Posterior cingulate gyrus (tissue), 11 donors: Measurements from ENCODE around the gene LPIN1.

Experiments
- DNase-seq, 10 donors: peaks; one replicate each; pipeline versions ENCODE4 v3.0.0 to v3.0.0-alpha.2; 2020 to 2021; ENCODE audit warnings: mixed read lengths in 3 of 10
- intact Hi-C: fragments of 100-400 bp; cut with DNase I; formaldehyde crosslinking; loops from one replicate; pipeline ENCODE4 v1.15.1; 2023

Gene LPIN1, protein sequence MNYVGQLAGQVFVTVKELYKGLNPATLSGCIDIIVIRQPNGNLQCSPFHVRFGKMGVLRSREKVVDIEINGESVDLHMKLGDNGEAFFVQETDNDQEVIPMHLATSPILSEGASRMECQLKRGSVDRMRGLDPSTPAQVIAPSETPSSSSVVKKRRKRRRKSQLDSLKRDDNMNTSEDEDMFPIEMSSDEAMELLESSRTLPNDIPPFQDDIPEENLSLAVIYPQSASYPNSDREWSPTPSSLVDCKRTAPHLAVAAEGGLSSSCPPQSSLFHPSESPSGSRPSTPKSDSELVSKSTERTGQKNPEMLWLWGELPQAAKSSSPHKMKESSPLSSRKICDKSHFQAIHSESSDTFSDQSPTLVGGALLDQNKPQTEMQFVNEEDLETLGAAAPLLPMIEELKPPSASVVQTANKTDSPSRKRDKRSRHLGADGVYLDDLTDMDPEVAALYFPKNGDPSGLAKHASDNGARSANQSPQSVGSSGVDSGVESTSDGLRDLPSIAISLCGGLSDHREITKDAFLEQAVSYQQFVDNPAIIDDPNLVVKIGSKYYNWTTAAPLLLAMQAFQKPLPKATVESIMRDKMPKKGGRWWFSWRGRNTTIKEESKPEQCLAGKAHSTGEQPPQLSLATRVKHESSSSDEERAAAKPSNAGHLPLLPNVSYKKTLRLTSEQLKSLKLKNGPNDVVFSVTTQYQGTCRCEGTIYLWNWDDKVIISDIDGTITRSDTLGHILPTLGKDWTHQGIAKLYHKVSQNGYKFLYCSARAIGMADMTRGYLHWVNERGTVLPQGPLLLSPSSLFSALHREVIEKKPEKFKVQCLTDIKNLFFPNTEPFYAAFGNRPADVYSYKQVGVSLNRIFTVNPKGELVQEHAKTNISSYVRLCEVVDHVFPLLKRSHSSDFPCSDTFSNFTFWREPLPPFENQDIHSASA

GRCh38 chr2:11746376-11746806, at the start of gene LPIN1:
LPIN1 (plus strand) TSS chr2:11746632; CDS start chr2:11765542, 18,910 bp downstream.
- DNase-seq = peak; percentile 80 to 99 (median 89)
- intact Hi-C loops = loop anchor here (2.0 to 10.0 kb wide), 2 partner anchors 32 to 52 kb away; no protein-coding TSS in a partner anchor

DNA sequence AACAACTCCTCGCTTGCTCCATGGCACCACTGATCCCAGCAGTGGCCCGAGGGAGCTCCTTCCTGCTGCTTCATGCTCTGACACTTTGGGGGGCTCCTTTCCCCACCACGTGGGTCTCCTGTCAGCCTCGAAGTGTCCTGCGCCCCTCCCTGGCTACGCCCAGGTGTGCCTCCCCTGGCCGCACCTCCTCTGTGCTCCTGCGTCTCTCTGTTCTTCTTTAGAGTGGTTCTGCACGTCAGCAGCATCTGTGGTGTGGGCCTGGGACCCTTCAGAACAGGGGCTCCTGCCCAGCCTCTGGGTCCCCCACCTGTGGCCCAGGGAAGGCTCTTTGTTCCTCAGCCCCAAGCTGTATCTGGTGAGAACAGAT, 49.7 kb upstream of the LPIN1 start:
- intact Hi-C loops = loop anchor here (10.0 kb wide), 1 partner anchor 48 kb away; the partner anchor contains the start of gene LPIN1
- DNase-seq = no peak

- DNase-seq = peak in 3 of 10 donors; percentile 29 to 85 (median 49)
- intact Hi-C loops = loop anchor here (10.0 kb wide), 1 partner anchor 48 kb away; the partner anchor contains the start of gene LPIN1
These were observed 49.1 kb upstream of the LPIN1 start for GRCh38 chr2:11697103-11697871.

GRCh38 chr2:11698009-11698922, 48.2 kb upstream of the LPIN1 start:
- intact Hi-C loops = loop anchor here (10.0 kb wide), 1 partner anchor 47 kb away; the partner anchor contains the start of gene LPIN1
- peak in 4 of 10 donors; percentile 23 to 90 (median 47) for DNase-seq

- intact Hi-C loops = loop anchor here (10.0 kb wide), 1 partner anchor 45 kb away; the partner anchor contains the start of gene LPIN1
- DNase-seq = no peak
These were observed 46.5 kb upstream of the LPIN1 start for GRCh38 chr2:11699686-11700670.

DNA sequence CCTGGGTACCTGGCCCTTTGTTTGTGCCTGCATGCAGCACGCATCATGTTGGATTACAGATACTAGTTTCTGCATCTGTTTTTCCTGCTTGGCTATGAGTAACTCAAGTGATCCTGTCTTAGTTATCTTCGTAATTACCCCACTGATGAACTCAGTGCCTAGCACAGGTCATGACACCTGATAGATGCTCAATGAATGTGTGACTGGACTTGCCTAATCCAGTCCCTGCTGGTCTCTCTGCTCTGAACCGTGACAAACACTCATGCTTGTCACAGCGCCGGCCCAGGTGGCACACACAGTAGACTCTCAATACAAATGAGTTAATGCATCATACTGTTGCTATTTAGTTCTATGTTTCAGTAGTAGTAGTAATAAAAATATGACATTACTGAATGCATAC, 45.2 kb upstream of the LPIN1 start:
- intact Hi-C loops = no loop called here
- no peak for DNase-seq

DNA sequence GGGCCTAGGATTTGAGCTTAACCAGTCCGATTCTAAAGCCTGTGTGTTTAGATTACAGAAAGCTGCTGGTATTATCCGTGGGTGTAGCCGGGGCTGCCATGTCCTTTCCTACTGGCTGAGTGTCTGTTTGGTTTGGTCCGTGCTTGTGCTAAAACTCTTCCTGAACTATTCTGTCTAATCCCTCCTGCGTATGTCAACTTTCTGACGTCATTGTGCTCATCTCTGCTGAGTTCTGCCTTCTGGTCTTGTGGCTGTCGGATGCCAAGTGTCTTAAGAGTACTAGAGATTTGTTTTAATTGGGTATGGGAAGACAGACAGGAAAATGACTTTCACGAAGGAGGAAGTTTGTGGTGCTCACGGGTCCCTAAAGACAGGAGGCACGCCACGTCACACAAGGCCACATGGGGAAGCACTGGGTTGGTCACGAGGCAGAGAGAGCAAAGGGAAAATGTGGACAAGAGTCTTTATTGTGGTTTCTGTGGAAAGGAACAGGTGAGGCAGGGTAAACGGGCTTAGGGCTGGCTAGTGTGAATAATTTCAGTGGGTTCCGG, 44.6 kb upstream of the LPIN1 start:
- intact Hi-C loops = no loop called here
- DNase-seq = no peak

DNA sequence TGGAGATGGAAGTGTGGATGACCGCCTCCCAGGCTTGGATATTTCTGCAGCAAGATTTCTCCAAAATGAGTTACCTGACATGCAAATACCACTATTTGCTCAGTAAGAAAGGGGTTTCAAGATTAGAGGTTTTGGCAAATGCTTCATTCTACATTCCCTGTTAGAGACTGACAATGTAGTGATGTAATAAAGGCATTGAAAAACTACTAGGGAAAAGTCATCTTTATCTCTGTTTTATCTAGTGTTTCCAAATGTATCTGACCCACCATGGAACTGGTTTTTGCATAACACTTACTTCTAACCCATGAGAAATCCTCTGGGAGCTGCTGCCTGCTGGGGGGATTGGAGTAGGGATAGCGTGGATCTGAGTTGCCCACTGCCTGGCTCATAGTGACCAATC, 43.5 kb upstream of the LPIN1 start:
- intact Hi-C loops = no loop called here
- no peak for DNase-seq

DNA sequence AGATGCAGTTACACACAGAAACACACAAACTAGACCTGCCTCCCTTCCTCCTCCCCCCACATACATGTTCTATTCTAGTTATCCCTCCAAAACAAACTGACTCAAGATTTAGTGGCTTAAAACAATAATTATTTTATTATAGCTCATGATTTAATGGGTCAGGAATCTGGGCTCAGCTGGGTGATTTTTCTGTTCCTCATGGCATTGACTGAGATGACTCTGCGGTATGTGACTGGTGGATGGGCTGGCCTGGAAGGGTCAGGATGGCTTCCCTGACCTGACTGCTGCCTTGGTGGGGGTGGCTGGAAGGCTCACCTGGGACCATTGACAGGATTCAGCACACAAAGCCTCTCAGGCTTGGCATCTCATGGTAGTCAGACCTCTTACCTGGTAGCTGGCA, 42.7 kb upstream of the LPIN1 start:
- intact Hi-C loops = no loop called here
- DNase-seq = no peak

DNA sequence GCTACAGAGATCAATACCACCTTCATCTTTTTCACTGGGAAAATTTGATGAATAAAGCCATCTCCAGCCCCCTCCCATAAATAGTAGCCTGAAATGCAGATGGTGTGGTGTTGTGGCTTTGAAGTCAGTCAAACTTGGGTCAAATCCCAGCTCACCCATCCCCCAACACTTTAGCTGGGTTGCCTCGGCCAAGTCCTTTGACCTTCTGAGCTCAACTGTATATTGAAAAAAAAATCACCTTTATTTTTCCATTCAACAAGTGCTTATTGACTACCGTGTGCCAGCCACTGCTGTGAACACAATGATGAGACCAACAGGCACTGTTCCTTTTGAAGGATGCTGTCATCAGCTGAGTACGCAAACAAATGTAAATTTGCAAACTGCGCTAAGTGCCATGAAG, 41.4 kb upstream of the LPIN1 start:
- intact Hi-C loops = no loop called here
- DNase-seq = no peak

- no peak for DNase-seq
- intact Hi-C loops = no loop called here
These were observed 40.7 kb upstream of the LPIN1 start for GRCh38 chr2:11705711-11706110.

GRCh38 chr2:11708106-11708505, 38.3 kb upstream of the LPIN1 start:
- intact Hi-C loops = no loop called here
- no peak for DNase-seq

- DNase-seq = no peak
- intact Hi-C loops = no loop called here
These were observed 37.1 kb upstream of the LPIN1 start for GRCh38 chr2:11709293-11709692.

DNA sequence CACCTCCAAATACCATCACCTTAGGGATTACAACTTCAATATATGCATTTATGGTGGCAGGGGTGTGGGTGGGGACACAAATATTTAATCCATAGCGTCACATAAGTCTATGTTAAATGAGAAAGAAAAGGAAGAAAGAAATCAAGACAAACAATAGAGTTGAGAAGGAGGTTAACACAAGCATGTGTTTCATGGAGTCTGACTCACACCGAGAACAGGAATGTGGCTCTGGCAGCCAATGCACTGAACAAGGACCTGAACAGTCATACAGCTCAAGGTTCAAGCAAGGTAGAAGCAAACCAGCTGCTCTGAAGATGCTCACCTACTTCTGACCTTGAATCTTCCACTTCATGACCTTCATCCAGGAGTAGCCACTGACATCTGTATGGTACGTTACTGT, 36.2 kb upstream of the LPIN1 start:
- no peak for DNase-seq
- intact Hi-C loops = no loop called here

GRCh38 chr2:11710632-11711353, 35.6 kb upstream of the LPIN1 start:
- no peak for DNase-seq
- intact Hi-C loops = no loop called here

- DNase-seq = no peak
- intact Hi-C loops = no loop called here
These were observed 35.1 kb upstream of the LPIN1 start for GRCh38 chr2:11711354-11711716.

- intact Hi-C loops = no loop called here
These were observed 34.7 kb upstream of the LPIN1 start for GRCh38 chr2:11711751-11712150.

More at GRCh38 chr2:11711751-11712150, 34.7 kb upstream of the LPIN1 start:
- no peak for DNase-seq
